Ramos (cell line): ENCODE results near the gene RPL15.
"Not testable (repeated sequence)": the region's sequence is repeated elsewhere in the genome, so short reads cannot be mapped to it uniquely, and the experiment has no call there.

Source experiments
- in situ Hi-C: fragments of 300-500 bp; cut with MboI; formaldehyde crosslinking; loops from one replicate; pipeline ENCODE4 v1.14.3; 2022; ENCODE audit warnings: low sequenced_read_pairs; ENCODE audit not compliant: unreplicated experiment

The RPL15 gene

GRCh38 chr3:23888617-23889228 lies 28.2 kb upstream of the RPL15 start:
- in situ Hi-C loops: no loop called here

GRCh38 chr3:23889386-23889785 lies 27.5 kb upstream of the RPL15 start:
- in situ Hi-C loops: no loop called here

- in situ Hi-C loops: no loop called here
These were observed 27.0 kb upstream of the RPL15 start for GRCh38 chr3:23889950-23890349.

- in situ Hi-C loops: no loop called here
These were observed 22.5 kb upstream of the RPL15 start for GRCh38 chr3:23894254-23895061.

- in situ Hi-C loops: no loop called here
These were observed 21.8 kb upstream of the RPL15 start for GRCh38 chr3:23895181-23895580.

- in situ Hi-C loops: no loop called here
These were observed 16.2 kb upstream of the RPL15 start for GRCh38 chr3:23900744-23901143.

GRCh38 chr3:23904545-23904944 lies 12.4 kb upstream of the RPL15 start:
- in situ Hi-C loops: no loop called here

GRCh38 chr3:23909341-23909740 lies 7.6 kb upstream of the RPL15 start:
- in situ Hi-C loops: no loop called here

- in situ Hi-C loops: no loop called here
These were observed 5.5 kb upstream of the RPL15 start for GRCh38 chr3:23911397-23911796.

GRCh38 chr3:23912335-23912734 lies 4.6 kb upstream of the RPL15 start:
- in situ Hi-C loops: not testable (repeated sequence)

GRCh38 chr3:23913182-23913581 lies 3.8 kb upstream of the RPL15 start:
- in situ Hi-C loops: no loop called here

GRCh38 chr3:23913873-23914743 lies 2.8 kb upstream of the RPL15 start:
- in situ Hi-C loops: no loop called here

- in situ Hi-C loops: no loop called here
These were observed 1.3 kb upstream of the RPL15 start for GRCh38 chr3:23915537-23916108.

- in situ Hi-C loops: no loop called here
These were observed 613 bp upstream of the RPL15 start for GRCh38 chr3:23916152-23916885.

GRCh38 chr3:23917679-23918303 lies 859 bp downstream of the RPL15 start:
- in situ Hi-C loops: not testable (repeated sequence)

- in situ Hi-C loops: not testable (repeated sequence)
These were observed 1.4 kb downstream of the RPL15 start for GRCh38 chr3:23918331-23918730.

- in situ Hi-C loops: no loop called here
These were observed 2.7 kb downstream of the RPL15 start for GRCh38 chr3:23919628-23920027.

- in situ Hi-C loops: no loop called here
These were observed 3.3 kb downstream of the RPL15 start for GRCh38 chr3:23920151-23920655.

GRCh38 chr3:23921052-23921511 lies 4.2 kb downstream of the RPL15 start:
- in situ Hi-C loops: no loop called here
